Panc1 (cell line): Measurements from ENCODE around the gene GMDS.

Experiments
- CTCF ChIP-seq: fragments of 450-650 bp; IDR thresholded peaks from 2 replicates; pipeline ENCODE4 v1.5.1; 2017; ENCODE audit warnings: mild to moderate bottlenecking
- POLR2AphosphoS5 ChIP-seq: IDR thresholded peaks from 2 replicates; pipeline ENCODE4 v1.6.1; 2012; ENCODE audit warnings: mild to moderate bottlenecking, low read depth, low read length, moderate library complexity
- REST ChIP-seq, 2 experiments: IDR thresholded peaks; 2 replicates each; pipeline ENCODE4 v1.6.1; 2011 to 2012; ENCODE audit warnings: low read depth in 2 of 2, control low read depth in 1 of 2, low read length in 1 of 2, mild to moderate bottlenecking in 1 of 2, moderate library complexity in 1 of 2; ENCODE audit not compliant: insufficient read depth in 1 of 2
- TCF7L2 ChIP-seq: IDR thresholded peaks from 2 replicates; pipeline ENCODE4 v1.6.1; 2011; ENCODE audit warnings: mild to moderate bottlenecking, low read depth, low read length, inconsistent platforms

GRCh38 chr6:1702580-1703051 lies 542.8 kb downstream of the GMDS start:
- TF ChIP-seq CTCF (no peak), POLR2AphosphoS5 (no peak), REST (IDR thresholded peaks at IDR 0.05; ENCODE audit: insufficient read depth in 1 of 2, low read depth in 2 of 2, low read length in 1 of 2) (no peak), TCF7L2 (no peak)
